GM23338 (cell line): Measurements from ENCODE around the gene GLOD4. TPM values are rescaled to one million over a fixed set of nuclear protein-coding genes. Genes with fewer than 3 reads are reported as not detected.

Source experiments
- ATAC-seq: fragments of 200-7000 bp; cut with Tn5 transposase; 3 replicates; pipeline ENCODE4 v1.9.1; 2020
- DNase-seq: peaks from one replicate; pipeline ENCODE4 v3.0.0-alpha.2; 2015; ENCODE audit warnings: low spot score
- H2AFZ ChIP-seq: fragments of 200-600 bp; sonication (generic); 2 replicates; pipeline ENCODE4 v1.8.0; 2016; ENCODE audit warnings: antibody characterized with exemption, mild to moderate bottlenecking, moderate library complexity
- H3F3A ChIP-seq: fragments of 200-600 bp; sonication (generic); replicated peaks from 2 replicates; pipeline ENCODE4 v1.8.0; 2017; ENCODE audit warnings: antibody characterized with exemption, mixed run types, low read depth
- H3K27ac ChIP-seq: fragments of 200-600 bp; sonication (generic); 2 replicates; pipeline ENCODE4 v1.6.1; 2016; ENCODE audit warnings: low read depth
- H3K27me3 ChIP-seq: fragments of 200-600 bp; sonication (generic); 2 replicates; pipeline ENCODE4 v1.8.0; 2016; ENCODE audit warnings: mild to moderate bottlenecking, mixed run types, moderate library complexity; ENCODE audit not compliant: insufficient read depth
- H3K36me3 ChIP-seq: fragments of 200-600 bp; sonication (generic); 2 replicates; pipeline ENCODE4 v1.8.0; 2016; ENCODE audit warnings: mild to moderate bottlenecking; ENCODE audit not compliant: insufficient read depth
- H3K4me1 ChIP-seq: fragments of 200-600 bp; sonication (generic); 2 replicates; pipeline ENCODE4 v1.8.0; 2016; ENCODE audit warnings: mild to moderate bottlenecking, moderate library complexity; ENCODE audit not compliant: insufficient read depth
- H3K4me2 ChIP-seq: fragments of 200-600 bp; sonication (generic); 2 replicates; pipeline ENCODE4 v1.7.1; 2017; ENCODE audit warnings: mixed run types
- H3K4me3 ChIP-seq: fragments of 200-600 bp; sonication (generic); 2 replicates; pipeline ENCODE4 v1.6.1; 2016; ENCODE audit warnings: mixed run types
- H3K79me2 ChIP-seq: fragments of 200-600 bp; sonication (generic); replicated peaks from 2 replicates; pipeline ENCODE4 v1.8.0; 2017; ENCODE audit warnings: mild to moderate bottlenecking; ENCODE audit not compliant: insufficient read depth
- H3K9me2 ChIP-seq: fragments of 200-600 bp; sonication (generic); 2 replicates; pipeline ENCODE4 v1.8.0; 2017; ENCODE audit not compliant: insufficient read depth
- H4K20me1 ChIP-seq: fragments of 200-600 bp; sonication (generic); replicated peaks from 2 replicates; pipeline ENCODE4 v1.8.0; 2017; ENCODE audit warnings: mild to moderate bottlenecking; ENCODE audit not compliant: insufficient read depth
- H3K27ac Mint-ChIP-seq: 2 replicates; pipeline ENCODE4 v1.8.0; 2020; ENCODE audit warnings: inconsistent platforms, mild to moderate bottlenecking, moderate library complexity, mixed read lengths
- H3K27me3 Mint-ChIP-seq: 3 replicates; pipeline ENCODE4 v1.8.0; 2022; ENCODE audit warnings: low read depth, mild to moderate bottlenecking, moderate library complexity, mixed read lengths, inconsistent platforms; ENCODE audit not compliant: insufficient read depth, poor library complexity
- H3K36me3 Mint-ChIP-seq: 3 replicates; pipeline ENCODE4 v1.8.0; 2021; ENCODE audit warnings: low read depth, mild to moderate bottlenecking, inconsistent platforms, moderate library complexity, mixed read lengths
- H3K4me1 Mint-ChIP-seq: 3 replicates; pipeline ENCODE4 v1.8.0; 2020; ENCODE audit warnings: mild to moderate bottlenecking, inconsistent platforms, mixed read lengths
- H3K4me3 Mint-ChIP-seq: 3 replicates; pipeline ENCODE4 v1.8.0; 2021; ENCODE audit warnings: moderate library complexity, mild to moderate bottlenecking, inconsistent platforms, mixed read lengths
- H3K9me3 Mint-ChIP-seq: 3 replicates; pipeline ENCODE4 v1.8.0; 2020; ENCODE audit warnings: moderate library complexity, mild to moderate bottlenecking, inconsistent platforms, mixed read lengths
- CREB1 ChIP-seq: fragments of 250-450 bp; sonication (Bioruptor Pico); IDR thresholded peaks from 2 replicates; pipeline ENCODE4 v1.5.0; 2020; ENCODE audit warnings: low read depth, mild to moderate bottlenecking, moderate library complexity
- ETS1 ChIP-seq: IDR thresholded peaks from 2 replicates; pipeline ENCODE4 v1.6.1; 2016; ENCODE audit warnings: antibody characterized with exemption
- EZH2 ChIP-seq: fragments of 200-600 bp; sonication (generic); IDR thresholded peaks from one replicate; pipeline ENCODE4 v1.8.0; 2017; ENCODE audit warnings: antibody characterized with exemption, mild to moderate bottlenecking, low read depth; ENCODE audit not compliant: unreplicated experiment
- EZH2phosphoT487 ChIP-seq: fragments of 200-600 bp; sonication (generic); IDR thresholded peaks from one replicate; pipeline ENCODE4 v1.8.1; 2018; ENCODE audit warnings: antibody characterized with exemption; ENCODE audit not compliant: unreplicated experiment
- JUNB ChIP-seq: IDR thresholded peaks from one replicate; pipeline ENCODE4 v1.6.1; 2016; ENCODE audit warnings: antibody characterized with exemption; ENCODE audit not compliant: unreplicated experiment
- NANOG ChIP-seq: IDR thresholded peaks from 2 replicates; pipeline ENCODE4 v1.6.1; 2016; ENCODE audit warnings: antibody characterized with exemption, borderline replicate concordance
- POLR2AphosphoS5 ChIP-seq: IDR thresholded peaks from 2 replicates; pipeline ENCODE4 v1.6.1; 2016; ENCODE audit warnings: antibody characterized with exemption, low read depth
- REST ChIP-seq: IDR thresholded peaks from one replicate; pipeline ENCODE4 v1.6.1; 2018; ENCODE audit warnings: antibody characterized with exemption; ENCODE audit not compliant: unreplicated experiment
- STAT1 ChIP-seq: IDR thresholded peaks from one replicate; pipeline ENCODE4 v1.6.1; 2016; ENCODE audit warnings: antibody characterized with exemption; ENCODE audit not compliant: unreplicated experiment
- ZNF114 ChIP-seq: fragments of 250-450 bp; sonication (Bioruptor Pico); IDR thresholded peaks from 2 replicates; pipeline ENCODE4 v1.5.0; 2020; ENCODE audit warnings: mild to moderate bottlenecking, moderate library complexity
- ZNF331 ChIP-seq: fragments of 250-450 bp; sonication (Bioruptor Pico); IDR thresholded peaks from 2 replicates; pipeline ENCODE4 v1.5.0; 2020; ENCODE audit warnings: low read depth, mild to moderate bottlenecking, moderate library complexity
- polyA plus RNA-seq: library from polyadenylated mRNA; unstranded; fragments of >200 nt; fragmentation: Nextera tagmentation; extraction: Ambion mirVana; gene quantifications from 2 replicates; pipeline ENCODE4 v1.2.1, GENCODE V29; 2016
- total RNA-seq: library from RNA; depleted of rRNA; stranded (reverse); fragments of >200 nt; shearing (Covaris generic); gene quantifications from 2 replicates; pipeline ENCODE4 v1.2.3, GENCODE V29; 2014
- TF ChIP-seq, protein P1 (sequence below): fragments of 250-450 bp; sonication (Bioruptor Pico); IDR thresholded peaks from 2 replicates; pipeline ENCODE4 v1.5.0; 2020; ENCODE audit warnings: mild to moderate bottlenecking, moderate library complexity
- TF ChIP-seq, protein P2 (sequence below), 2 experiments: fragments of 200-600 bp in 1 of 2; sonication (generic) in 1 of 2; conservative IDR thresholded peaks; 2 replicates each; pipeline versions ENCODE4 v1.5.1 to v1.6.1; 2016 to 2017; ENCODE audit warnings: antibody characterized with exemption in 2 of 2, low read depth in 2 of 2, mild to moderate bottlenecking in 2 of 2, moderate library complexity in 1 of 2

Gene GLOD4
- total and polyA plus RNA-seq, 2 experiments from 2014 or later, result 120 to 122 TPM

DNA sequence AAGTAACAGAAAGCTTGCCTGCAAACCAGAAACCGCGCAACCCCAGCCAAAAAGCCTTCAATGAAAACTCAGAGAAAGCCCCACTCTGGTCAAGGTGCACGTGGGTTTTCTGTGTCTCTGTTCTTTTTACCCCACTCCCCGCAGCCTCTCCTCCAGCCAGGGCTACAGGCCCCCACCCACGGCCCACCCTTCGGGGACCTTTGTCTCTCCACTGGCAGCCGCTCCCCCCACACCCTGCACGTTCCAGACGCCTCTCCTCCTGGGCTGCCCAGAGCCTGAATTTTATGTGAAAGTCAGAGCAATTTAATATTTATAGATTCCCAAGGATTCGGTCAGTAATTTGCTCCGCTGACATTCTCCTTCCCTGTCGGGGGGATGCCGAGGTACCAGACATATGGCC is 24.3 kb upstream of the GLOD4 start:
- no peak overlapping the region for H3K27ac Mint-ChIP-seq
- H3K9me3 Mint-ChIP-seq, result no peaks in the 10 kb centered on the region; the same call in 1 of the 3 replicates
- Histone ChIP-seq H3K9me2 (no peaks in the 10 kb centered on the region), H3K4me1 (no peaks in the 10 kb centered on the region), H4K20me1 (peaks cover 8% of the 10 kb centered on the region; the same call in 1 of the 2 replicates), H3K27me3 (no peaks in the 10 kb centered on the region), H3F3A (no peaks in the 10 kb centered on the region), H3K79me2 (no peaks in the 10 kb centered on the region), H3K4me2 (no peak overlapping the region), H2AFZ (no peak overlapping the region), H3K27ac (no peak overlapping the region), H3K36me3 (no peaks in the 10 kb centered on the region; the same call in 1 of the 2 replicates), H3K4me3 (no peak overlapping the region)
- peaks cover 28% of the 10 kb centered on the region for H3K36me3 Mint-ChIP-seq
- ATAC-seq, result no peak
- peaks cover 6% of the 10 kb centered on the region; the same call in 2 of the 3 replicates for H3K4me1 Mint-ChIP-seq
- peaks cover 25% of the 10 kb centered on the region for H3K27me3 Mint-ChIP-seq
- DNase-seq, result no peak
- no peak for TF ChIP-seq ETS1
- TF ChIP-seq, protein P1, sequence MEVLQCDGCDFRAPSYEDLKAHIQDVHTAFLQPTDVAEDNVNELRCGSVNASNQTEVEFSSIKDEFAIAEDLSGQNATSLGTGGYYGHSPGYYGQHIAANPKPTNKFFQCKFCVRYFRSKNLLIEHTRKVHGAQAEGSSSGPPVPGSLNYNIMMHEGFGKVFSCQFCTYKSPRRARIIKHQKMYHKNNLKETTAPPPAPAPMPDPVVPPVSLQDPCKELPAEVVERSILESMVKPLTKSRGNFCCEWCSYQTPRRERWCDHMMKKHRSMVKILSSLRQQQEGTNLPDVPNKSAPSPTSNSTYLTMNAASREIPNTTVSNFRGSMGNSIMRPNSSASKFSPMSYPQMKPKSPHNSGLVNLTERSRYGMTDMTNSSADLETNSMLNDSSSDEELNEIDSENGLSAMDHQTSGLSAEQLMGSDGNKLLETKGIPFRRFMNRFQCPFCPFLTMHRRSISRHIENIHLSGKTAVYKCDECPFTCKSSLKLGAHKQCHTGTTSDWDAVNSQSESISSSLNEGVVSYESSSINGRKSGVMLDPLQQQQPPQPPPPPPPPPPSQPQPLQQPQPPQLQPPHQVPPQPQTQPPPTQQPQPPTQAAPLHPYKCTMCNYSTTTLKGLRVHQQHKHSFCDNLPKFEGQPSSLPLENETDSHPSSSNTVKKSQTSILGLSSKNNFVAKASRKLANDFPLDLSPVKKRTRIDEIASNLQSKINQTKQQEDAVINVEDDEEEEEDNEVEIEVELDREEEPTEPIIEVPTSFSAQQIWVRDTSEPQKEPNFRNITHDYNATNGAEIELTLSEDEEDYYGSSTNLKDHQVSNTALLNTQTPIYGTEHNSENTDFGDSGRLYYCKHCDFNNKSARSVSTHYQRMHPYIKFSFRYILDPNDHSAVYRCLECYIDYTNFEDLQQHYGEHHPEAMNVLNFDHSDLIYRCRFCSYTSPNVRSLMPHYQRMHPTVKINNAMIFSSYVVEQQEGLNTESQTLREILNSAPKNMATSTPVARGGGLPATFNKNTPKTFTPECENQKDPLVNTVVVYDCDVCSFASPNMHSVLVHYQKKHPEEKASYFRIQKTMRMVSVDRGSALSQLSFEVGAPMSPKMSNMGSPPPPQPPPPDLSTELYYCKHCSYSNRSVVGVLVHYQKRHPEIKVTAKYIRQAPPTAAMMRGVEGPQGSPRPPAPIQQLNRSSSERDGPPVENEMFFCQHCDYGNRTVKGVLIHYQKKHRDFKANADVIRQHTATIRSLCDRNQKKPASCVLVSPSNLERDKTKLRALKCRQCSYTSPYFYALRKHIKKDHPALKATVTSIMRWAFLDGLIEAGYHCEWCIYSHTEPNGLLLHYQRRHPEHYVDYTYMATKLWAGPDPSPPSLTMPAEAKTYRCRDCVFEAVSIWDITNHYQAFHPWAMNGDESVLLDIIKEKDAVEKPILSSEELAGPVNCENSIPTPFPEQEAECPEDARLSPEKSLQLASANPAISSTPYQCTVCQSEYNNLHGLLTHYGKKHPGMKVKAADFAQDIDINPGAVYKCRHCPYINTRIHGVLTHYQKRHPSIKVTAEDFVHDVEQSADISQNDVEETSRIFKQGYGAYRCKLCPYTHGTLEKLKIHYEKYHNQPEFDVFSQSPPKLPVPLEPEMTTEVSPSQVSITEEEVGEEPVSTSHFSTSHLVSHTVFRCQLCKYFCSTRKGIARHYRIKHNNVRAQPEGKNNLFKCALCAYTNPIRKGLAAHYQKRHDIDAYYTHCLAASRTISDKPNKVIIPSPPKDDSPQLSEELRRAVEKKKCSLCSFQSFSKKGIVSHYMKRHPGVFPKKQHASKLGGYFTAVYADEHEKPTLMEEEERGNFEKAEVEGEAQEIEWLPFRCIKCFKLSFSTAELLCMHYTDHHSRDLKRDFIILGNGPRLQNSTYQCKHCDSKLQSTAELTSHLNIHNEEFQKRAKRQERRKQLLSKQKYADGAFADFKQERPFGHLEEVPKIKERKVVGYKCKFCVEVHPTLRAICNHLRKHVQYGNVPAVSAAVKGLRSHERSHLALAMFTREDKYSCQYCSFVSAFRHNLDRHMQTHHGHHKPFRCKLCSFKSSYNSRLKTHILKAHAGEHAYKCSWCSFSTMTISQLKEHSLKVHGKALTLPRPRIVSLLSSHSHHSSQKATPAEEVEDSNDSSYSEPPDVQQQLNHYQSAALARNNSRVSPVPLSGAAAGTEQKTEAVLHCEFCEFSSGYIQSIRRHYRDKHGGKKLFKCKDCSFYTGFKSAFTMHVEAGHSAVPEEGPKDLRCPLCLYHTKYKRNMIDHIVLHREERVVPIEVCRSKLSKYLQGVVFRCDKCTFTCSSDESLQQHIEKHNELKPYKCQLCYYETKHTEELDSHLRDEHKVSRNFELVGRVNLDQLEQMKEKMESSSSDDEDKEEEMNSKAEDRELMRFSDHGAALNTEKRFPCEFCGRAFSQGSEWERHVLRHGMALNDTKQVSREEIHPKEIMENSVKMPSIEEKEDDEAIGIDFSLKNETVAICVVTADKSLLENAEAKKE (CRISPR knock-in tag), result no peak
- TF ChIP-seq REST, result no peak
- no peak for TF ChIP-seq POLR2AphosphoS5
- no peak for TF ChIP-seq EZH2phosphoT487
- no peak for TF ChIP-seq CREB1 (CRISPR knock-in tag)
- no peak for TF ChIP-seq NANOG
- no peak for TF ChIP-seq JUNB
- TF ChIP-seq EZH2, result no peak
- TF ChIP-seq ZNF114 (CRISPR knock-in tag), result no peak
- no peak for TF ChIP-seq ZNF331 (CRISPR knock-in tag)
- TF ChIP-seq, protein P2, sequence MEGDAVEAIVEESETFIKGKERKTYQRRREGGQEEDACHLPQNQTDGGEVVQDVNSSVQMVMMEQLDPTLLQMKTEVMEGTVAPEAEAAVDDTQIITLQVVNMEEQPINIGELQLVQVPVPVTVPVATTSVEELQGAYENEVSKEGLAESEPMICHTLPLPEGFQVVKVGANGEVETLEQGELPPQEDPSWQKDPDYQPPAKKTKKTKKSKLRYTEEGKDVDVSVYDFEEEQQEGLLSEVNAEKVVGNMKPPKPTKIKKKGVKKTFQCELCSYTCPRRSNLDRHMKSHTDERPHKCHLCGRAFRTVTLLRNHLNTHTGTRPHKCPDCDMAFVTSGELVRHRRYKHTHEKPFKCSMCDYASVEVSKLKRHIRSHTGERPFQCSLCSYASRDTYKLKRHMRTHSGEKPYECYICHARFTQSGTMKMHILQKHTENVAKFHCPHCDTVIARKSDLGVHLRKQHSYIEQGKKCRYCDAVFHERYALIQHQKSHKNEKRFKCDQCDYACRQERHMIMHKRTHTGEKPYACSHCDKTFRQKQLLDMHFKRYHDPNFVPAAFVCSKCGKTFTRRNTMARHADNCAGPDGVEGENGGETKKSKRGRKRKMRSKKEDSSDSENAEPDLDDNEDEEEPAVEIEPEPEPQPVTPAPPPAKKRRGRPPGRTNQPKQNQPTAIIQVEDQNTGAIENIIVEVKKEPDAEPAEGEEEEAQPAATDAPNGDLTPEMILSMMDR (conservative IDR thresholded peaks at IDR 0.05; ENCODE audit: low read depth in 2 of 2), result no peak
- no peak for TF ChIP-seq STAT1
- no peak overlapping the region for H3K4me3 Mint-ChIP-seq
